ENCODE data around the gene GRB7. TPM values are rescaled to one million over a fixed set of nuclear protein-coding genes. Genes with fewer than 3 reads are reported as not detected.

GRB7 gene
- total and polyA plus RNA-seq, 2 experiments from 2014 or later: 12.8 to 28.9 TPM

DNA sequence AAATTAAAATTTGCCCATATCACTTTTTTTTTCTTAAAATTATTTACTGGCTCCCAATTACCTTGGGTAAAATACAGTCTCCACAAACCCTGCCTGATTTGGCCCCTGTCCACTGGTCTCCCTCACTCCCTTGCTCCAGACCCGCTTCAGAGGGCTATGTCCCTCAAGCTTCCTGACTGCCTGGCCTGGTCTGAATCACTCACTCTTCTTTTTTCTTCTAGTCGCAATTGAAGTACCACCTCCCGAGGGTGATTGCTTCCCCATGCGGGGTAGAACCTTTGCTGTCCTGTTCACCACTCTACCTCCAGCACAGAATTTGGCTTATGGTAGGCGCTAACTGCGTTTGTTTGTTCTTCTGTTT, 49.3 kb upstream of the GRB7 start (continued):
- TF ChIP-seq, protein P1, sequence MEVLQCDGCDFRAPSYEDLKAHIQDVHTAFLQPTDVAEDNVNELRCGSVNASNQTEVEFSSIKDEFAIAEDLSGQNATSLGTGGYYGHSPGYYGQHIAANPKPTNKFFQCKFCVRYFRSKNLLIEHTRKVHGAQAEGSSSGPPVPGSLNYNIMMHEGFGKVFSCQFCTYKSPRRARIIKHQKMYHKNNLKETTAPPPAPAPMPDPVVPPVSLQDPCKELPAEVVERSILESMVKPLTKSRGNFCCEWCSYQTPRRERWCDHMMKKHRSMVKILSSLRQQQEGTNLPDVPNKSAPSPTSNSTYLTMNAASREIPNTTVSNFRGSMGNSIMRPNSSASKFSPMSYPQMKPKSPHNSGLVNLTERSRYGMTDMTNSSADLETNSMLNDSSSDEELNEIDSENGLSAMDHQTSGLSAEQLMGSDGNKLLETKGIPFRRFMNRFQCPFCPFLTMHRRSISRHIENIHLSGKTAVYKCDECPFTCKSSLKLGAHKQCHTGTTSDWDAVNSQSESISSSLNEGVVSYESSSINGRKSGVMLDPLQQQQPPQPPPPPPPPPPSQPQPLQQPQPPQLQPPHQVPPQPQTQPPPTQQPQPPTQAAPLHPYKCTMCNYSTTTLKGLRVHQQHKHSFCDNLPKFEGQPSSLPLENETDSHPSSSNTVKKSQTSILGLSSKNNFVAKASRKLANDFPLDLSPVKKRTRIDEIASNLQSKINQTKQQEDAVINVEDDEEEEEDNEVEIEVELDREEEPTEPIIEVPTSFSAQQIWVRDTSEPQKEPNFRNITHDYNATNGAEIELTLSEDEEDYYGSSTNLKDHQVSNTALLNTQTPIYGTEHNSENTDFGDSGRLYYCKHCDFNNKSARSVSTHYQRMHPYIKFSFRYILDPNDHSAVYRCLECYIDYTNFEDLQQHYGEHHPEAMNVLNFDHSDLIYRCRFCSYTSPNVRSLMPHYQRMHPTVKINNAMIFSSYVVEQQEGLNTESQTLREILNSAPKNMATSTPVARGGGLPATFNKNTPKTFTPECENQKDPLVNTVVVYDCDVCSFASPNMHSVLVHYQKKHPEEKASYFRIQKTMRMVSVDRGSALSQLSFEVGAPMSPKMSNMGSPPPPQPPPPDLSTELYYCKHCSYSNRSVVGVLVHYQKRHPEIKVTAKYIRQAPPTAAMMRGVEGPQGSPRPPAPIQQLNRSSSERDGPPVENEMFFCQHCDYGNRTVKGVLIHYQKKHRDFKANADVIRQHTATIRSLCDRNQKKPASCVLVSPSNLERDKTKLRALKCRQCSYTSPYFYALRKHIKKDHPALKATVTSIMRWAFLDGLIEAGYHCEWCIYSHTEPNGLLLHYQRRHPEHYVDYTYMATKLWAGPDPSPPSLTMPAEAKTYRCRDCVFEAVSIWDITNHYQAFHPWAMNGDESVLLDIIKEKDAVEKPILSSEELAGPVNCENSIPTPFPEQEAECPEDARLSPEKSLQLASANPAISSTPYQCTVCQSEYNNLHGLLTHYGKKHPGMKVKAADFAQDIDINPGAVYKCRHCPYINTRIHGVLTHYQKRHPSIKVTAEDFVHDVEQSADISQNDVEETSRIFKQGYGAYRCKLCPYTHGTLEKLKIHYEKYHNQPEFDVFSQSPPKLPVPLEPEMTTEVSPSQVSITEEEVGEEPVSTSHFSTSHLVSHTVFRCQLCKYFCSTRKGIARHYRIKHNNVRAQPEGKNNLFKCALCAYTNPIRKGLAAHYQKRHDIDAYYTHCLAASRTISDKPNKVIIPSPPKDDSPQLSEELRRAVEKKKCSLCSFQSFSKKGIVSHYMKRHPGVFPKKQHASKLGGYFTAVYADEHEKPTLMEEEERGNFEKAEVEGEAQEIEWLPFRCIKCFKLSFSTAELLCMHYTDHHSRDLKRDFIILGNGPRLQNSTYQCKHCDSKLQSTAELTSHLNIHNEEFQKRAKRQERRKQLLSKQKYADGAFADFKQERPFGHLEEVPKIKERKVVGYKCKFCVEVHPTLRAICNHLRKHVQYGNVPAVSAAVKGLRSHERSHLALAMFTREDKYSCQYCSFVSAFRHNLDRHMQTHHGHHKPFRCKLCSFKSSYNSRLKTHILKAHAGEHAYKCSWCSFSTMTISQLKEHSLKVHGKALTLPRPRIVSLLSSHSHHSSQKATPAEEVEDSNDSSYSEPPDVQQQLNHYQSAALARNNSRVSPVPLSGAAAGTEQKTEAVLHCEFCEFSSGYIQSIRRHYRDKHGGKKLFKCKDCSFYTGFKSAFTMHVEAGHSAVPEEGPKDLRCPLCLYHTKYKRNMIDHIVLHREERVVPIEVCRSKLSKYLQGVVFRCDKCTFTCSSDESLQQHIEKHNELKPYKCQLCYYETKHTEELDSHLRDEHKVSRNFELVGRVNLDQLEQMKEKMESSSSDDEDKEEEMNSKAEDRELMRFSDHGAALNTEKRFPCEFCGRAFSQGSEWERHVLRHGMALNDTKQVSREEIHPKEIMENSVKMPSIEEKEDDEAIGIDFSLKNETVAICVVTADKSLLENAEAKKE (CRISPR knock-in tag; IDR thresholded peaks at IDR 0.05): no peak
- no peak for TF ChIP-seq ZNF331 (CRISPR knock-in tag; IDR thresholded peaks at IDR 0.05; ENCODE audit: low read depth)
- no peak for TF ChIP-seq EZH2 (IDR thresholded peaks at IDR 0.05; ENCODE audit: low read depth, unreplicated experiment)
- no peak for TF ChIP-seq CREB1 (CRISPR knock-in tag; IDR thresholded peaks at IDR 0.05; ENCODE audit: low read depth)
- TF ChIP-seq ZNF114 (CRISPR knock-in tag; IDR thresholded peaks at IDR 0.05): no peak
- TF ChIP-seq JUNB (IDR thresholded peaks at IDR 0.05; ENCODE audit: unreplicated experiment): no peak

DNA sequence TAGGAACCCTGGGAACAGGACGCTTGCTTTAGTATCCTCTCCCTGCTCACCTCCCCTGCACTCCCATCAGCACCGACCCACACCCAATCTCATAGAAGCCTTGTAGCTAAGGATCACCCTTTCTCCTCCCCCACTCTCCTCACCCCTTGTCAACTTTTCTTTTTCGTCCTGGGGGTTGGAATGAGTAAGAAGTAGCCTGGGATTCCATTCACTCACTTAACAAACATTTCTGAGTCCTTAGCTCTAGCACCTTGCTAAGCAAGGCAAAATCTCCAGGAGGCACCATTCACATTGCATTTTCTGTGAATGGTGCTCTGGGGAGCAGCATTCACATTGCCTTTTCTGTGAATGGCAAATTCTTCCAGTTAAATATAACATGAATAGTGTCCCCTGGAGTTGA, 48.8 kb upstream of the GRB7 start:
- peak overlapping the region; percentile 95 for H3K27ac Mint-ChIP-seq
- TF ChIP-seq POLR2AphosphoS5 (IDR thresholded peaks at IDR 0.05; ENCODE audit: low read depth) (peak; percentile 41), EZH2phosphoT487 (IDR thresholded peaks at IDR 0.05; ENCODE audit: unreplicated experiment) (no peak)
- TF ChIP-seq, protein P2, sequence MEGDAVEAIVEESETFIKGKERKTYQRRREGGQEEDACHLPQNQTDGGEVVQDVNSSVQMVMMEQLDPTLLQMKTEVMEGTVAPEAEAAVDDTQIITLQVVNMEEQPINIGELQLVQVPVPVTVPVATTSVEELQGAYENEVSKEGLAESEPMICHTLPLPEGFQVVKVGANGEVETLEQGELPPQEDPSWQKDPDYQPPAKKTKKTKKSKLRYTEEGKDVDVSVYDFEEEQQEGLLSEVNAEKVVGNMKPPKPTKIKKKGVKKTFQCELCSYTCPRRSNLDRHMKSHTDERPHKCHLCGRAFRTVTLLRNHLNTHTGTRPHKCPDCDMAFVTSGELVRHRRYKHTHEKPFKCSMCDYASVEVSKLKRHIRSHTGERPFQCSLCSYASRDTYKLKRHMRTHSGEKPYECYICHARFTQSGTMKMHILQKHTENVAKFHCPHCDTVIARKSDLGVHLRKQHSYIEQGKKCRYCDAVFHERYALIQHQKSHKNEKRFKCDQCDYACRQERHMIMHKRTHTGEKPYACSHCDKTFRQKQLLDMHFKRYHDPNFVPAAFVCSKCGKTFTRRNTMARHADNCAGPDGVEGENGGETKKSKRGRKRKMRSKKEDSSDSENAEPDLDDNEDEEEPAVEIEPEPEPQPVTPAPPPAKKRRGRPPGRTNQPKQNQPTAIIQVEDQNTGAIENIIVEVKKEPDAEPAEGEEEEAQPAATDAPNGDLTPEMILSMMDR (conservative IDR thresholded peaks at IDR 0.05; ENCODE audit: low read depth in 2 of 2): peak in 1 of 2 experiments; percentile 48; a peak in 2 of 4 replicates

More for the DNA sequence above, 48.8 kb upstream of the GRB7 start:
- Mint-ChIP-seq H3K9me3 (no peaks in the 10 kb centered on the region; the same call in 2 of the 3 replicates), H3K4me3 (peak overlapping the region; percentile 87), H3K4me1 (peaks cover 35% of the 10 kb centered on the region), H3K27me3 (ENCODE audit: insufficient read depth, low read depth, poor library complexity) (peaks cover 15% of the 10 kb centered on the region), H3K36me3 (ENCODE audit: low read depth) (peaks cover 16% of the 10 kb centered on the region)
- ATAC-seq (peak; percentile 73), DNase-seq (ENCODE audit: low spot score) (peak; percentile 78)
- Histone ChIP-seq H3K27me3 (ENCODE audit: insufficient read depth) (no peaks in the 10 kb centered on the region), H3K4me1 (ENCODE audit: insufficient read depth) (peaks cover 23% of the 10 kb centered on the region), H3K27ac (ENCODE audit: low read depth) (peak overlapping the region; percentile 99), H3F3A (replicated peaks; ENCODE audit: low read depth) (peaks cover 30% of the 10 kb centered on the region), H4K20me1 (replicated peaks; ENCODE audit: insufficient read depth) (no peaks in the 10 kb centered on the region), H3K4me2 (peak overlapping the region; percentile 87), H3K4me3 (peak overlapping the region; percentile 74), H2AFZ (no peak overlapping the region), H3K36me3 (ENCODE audit: insufficient read depth) (no peaks in the 10 kb centered on the region), H3K79me2 (replicated peaks; ENCODE audit: insufficient read depth) (no peaks in the 10 kb centered on the region), H3K9me2 (ENCODE audit: insufficient read depth) (no peaks in the 10 kb centered on the region; the same call in 1 of the 2 replicates)

Measured in GM23338 (cell line).